ENCODE data around the gene FOXD4L6. TPM values are rescaled to one million over a fixed set of nuclear protein-coding genes. Genes with fewer than 3 reads are reported as not detected.
"Not testable (repeated sequence)": the region's sequence is repeated elsewhere in the genome, so short reads cannot be mapped to it uniquely, and the experiment has no call there.

Gene FOXD4L6
- total and polyA plus RNA-seq, 10 of the 15 experiments (the other 5 are each of a cell fraction or from before 2014, with no cell fraction given) = 0.04 TPM; not detected in 9

DNA sequence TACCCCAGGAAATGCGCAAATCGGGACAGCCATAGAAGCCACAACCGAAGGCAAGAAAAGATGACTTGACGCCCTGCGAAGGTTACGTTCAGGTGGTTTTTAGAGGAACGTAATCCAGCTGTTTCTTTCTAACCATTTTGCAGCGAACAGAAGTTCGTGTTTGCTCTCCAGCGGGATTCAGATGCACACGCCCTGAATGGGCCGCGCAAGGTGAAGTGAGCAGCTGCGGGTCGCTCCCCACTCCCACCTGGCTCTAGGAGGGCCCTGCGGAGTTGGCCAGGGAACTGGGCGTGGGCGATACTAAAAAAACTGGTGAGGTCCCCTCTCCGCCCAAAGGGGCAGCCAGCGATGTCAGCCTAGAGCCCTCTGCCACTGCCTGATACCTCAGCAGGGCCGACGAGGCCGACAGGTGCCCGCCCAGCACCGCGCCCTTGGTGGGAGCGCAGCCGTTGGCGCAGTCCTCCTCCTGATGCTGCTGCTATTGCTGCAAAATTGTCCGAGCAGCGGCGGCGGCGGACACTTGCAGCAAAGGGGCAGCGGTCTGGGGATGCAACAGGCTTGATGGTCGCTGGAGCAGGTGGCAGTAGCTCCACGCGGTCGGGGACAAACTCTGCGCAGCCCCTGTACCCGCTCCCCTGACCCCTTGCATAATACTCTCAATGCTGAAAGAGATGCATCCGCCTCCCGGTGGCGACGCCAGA lies 1.6 kb downstream of the FOXD4L6 start:
- DNase-seq (ENCODE audit: low read depth, low spot score); FAIRE-seq; H3K27me3 ChIP-seq (replicated peaks in 1 of 2; ENCODE audit: control insufficient read depth in 2 of 2, insufficient read depth in 2 of 2, low read length in 1 of 2); BruUV-seq (replicated peaks); in situ Hi-C loops (cut with MboI); H3K9me3 ChIP-seq (replicated peaks; ENCODE audit: control insufficient read depth, insufficient read depth, low read length); H2AFZ ChIP-seq (ENCODE audit: control insufficient read depth, low read depth, low read length); POLR2A ChIA-PET; ATAC-seq; CTCF ChIA-PET; intact Hi-C loops (cut with micrococcal nuclease; ENCODE audit: unreplicated experiment); RAD21 ChIA-PET (ENCODE audit: unreplicated experiment); H3K9ac ChIP-seq (ENCODE audit: control insufficient read depth, insufficient read depth, low read length); H3K4me1 ChIP-seq (ENCODE audit: control insufficient read depth, insufficient read depth, low read length); H3K36me3 ChIP-seq (ENCODE audit: control insufficient read depth in 2 of 2, insufficient read depth in 2 of 2, low read length in 1 of 2); H4K20me1 ChIP-seq (ENCODE audit: control insufficient read depth, insufficient read depth); H3K4me3 ChIP-seq; H3K79me2 ChIP-seq (ENCODE audit: control insufficient read depth, insufficient read depth, low read length); H3K4me2 ChIP-seq (ENCODE audit: control insufficient read depth, insufficient read depth); SMC1A ChIA-PET (ENCODE audit: uncharacterized antibody, unreplicated experiment); H3K27ac ChIP-seq (ENCODE audit: control insufficient read depth, insufficient read depth): not testable (repeated sequence)
- WGBS (ENCODE audit: insufficient coverage, insufficient replicate concordance, low lambda C conversion rate, missing lambda C conversion rate) = 33% methylated on average over 17 of the region's 45 CpGs

DNA sequence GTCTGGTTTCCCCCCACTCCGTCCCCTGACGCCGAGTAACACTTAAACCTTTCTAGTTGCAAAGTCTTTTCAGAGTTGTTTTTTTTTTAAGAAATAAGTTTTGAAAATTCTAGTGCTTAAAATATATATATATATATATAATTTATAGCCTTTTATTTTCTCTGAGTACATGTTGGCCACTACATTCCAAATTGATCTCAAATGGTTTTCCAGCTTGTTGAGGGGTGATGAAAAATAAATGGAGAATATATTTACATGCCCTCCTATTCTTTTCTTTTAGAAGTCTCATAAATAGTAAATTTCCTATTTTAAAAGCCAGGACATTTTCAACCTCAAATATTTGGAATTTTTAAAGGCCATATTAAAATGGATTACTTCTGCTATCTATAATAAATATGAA lies 2.5 kb downstream of the FOXD4L6 start:
- RAD21 ChIA-PET (ENCODE audit: unreplicated experiment); H3K79me2 ChIP-seq (ENCODE audit: control insufficient read depth, insufficient read depth, low read length); ATAC-seq; H3K36me3 ChIP-seq (ENCODE audit: control insufficient read depth in 2 of 2, insufficient read depth in 2 of 2, low read length in 1 of 2); H2AFZ ChIP-seq (ENCODE audit: control insufficient read depth, low read depth, low read length); H3K9me3 ChIP-seq (replicated peaks; ENCODE audit: control insufficient read depth, insufficient read depth, low read length); POLR2A ChIA-PET; BruUV-seq (replicated peaks); H3K27ac ChIP-seq (ENCODE audit: control insufficient read depth, insufficient read depth); CTCF ChIA-PET; FAIRE-seq; in situ Hi-C loops (cut with MboI); H3K4me3 ChIP-seq; DNase-seq (ENCODE audit: low read depth, low spot score); intact Hi-C loops (cut with micrococcal nuclease; ENCODE audit: unreplicated experiment); H3K9ac ChIP-seq (ENCODE audit: control insufficient read depth, insufficient read depth, low read length); H3K4me2 ChIP-seq (ENCODE audit: control insufficient read depth, insufficient read depth); H4K20me1 ChIP-seq (ENCODE audit: control insufficient read depth, insufficient read depth); H3K4me1 ChIP-seq (ENCODE audit: control insufficient read depth, insufficient read depth, low read length); SMC1A ChIA-PET (ENCODE audit: uncharacterized antibody, unreplicated experiment); H3K27me3 ChIP-seq (replicated peaks in 1 of 2; ENCODE audit: control insufficient read depth in 2 of 2, insufficient read depth in 2 of 2, low read length in 1 of 2): not testable (repeated sequence)
- WGBS (ENCODE audit: insufficient coverage, insufficient replicate concordance, low lambda C conversion rate, missing lambda C conversion rate) = no CpG with 5 or more reads among the region's 3 CpGs

DNA sequence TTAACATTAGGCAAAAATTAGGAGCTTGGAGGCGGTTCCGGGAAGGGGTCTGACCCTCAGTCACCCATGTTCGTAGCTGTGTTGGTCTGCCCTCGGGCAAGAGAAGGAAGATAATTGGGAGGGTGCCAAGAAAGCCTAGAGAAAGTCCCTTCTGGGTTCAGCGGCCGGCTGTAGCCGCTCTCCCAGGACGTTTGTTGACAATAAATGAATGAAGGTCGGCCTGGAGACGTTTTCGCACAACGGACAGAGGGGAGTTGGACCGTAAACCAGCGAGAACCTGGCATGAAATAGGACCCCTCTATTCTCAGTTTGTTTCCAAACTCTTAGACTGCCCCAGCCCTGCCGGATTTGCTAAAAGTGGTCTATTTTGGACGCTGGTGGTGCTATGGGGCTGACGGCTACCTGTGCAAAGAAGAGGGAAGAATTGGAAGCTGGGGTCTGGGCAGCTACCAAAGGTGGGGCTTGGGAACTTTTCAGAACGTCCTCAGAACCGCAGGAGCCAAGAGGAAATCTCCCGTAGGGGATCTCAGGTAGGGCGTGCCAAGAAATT lies 3.3 kb downstream of the FOXD4L6 start:
- FAIRE-seq; in situ Hi-C loops (cut with MboI): not testable (repeated sequence)
- WGBS (ENCODE audit: insufficient coverage, insufficient replicate concordance, low lambda C conversion rate, missing lambda C conversion rate) = no CpG with 5 or more reads among the region's 21 CpGs

DNA sequence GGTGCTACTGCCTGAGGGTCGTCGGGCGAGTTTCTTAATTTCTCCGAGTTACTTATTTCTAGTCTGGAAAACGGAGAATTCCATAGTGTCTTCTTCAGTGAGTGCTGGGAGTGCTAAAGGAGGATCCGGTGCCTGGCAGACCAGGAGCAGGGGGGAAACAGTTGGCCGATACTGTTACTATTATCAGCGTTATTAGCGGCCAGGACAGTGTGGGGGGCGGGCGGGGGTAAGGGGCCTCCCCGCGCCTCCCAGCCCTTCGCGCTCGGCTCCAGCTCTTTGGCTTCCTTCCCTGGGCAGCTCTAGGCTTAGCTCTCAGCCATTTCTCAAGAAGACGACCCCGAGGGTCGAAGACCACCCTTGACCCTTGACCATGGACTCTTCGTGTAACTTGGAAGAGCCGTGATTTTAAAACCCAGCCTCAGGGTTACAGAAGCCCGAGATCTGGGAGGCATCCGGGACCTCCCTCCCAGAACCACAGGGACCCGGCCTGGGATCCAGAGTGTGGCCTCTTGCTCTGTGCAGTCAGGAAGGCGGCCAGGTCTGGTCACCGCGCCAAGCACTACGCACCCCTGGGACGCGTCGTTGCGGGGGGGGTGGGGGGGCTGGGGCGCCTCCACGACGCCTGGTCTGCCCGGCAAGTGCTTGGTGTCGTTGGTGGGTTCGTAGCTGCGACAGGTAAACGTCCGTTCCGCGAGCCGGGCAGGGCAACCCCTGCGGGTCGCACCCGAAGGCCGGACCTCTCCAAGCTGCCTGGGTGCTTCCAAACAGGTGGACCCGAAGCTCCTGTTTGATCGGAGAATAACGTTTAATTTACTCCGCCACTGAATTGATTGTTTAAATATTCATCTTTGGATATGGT lies 4.0 kb downstream of the FOXD4L6 start:
- H3K4me2 ChIP-seq (ENCODE audit: control insufficient read depth, insufficient read depth); H3K79me2 ChIP-seq (ENCODE audit: control insufficient read depth, insufficient read depth, low read length); BruUV-seq (replicated peaks); H3K4me1 ChIP-seq (ENCODE audit: control insufficient read depth, insufficient read depth, low read length); DNase-seq (ENCODE audit: low read depth, low spot score); RAD21 ChIA-PET (ENCODE audit: unreplicated experiment); POLR2A ChIA-PET; H4K20me1 ChIP-seq (ENCODE audit: control insufficient read depth, insufficient read depth); H2AFZ ChIP-seq (ENCODE audit: control insufficient read depth, low read depth, low read length); H3K27ac ChIP-seq (ENCODE audit: control insufficient read depth, insufficient read depth); H3K4me3 ChIP-seq; FAIRE-seq; SMC1A ChIA-PET (ENCODE audit: uncharacterized antibody, unreplicated experiment); H3K36me3 ChIP-seq (ENCODE audit: control insufficient read depth in 2 of 2, insufficient read depth in 2 of 2, low read length in 1 of 2); H3K9ac ChIP-seq (ENCODE audit: control insufficient read depth, insufficient read depth, low read length); CTCF ChIA-PET; intact Hi-C loops (cut with micrococcal nuclease; ENCODE audit: unreplicated experiment); H3K9me3 ChIP-seq (replicated peaks; ENCODE audit: control insufficient read depth, insufficient read depth, low read length); H3K27me3 ChIP-seq (replicated peaks in 1 of 2; ENCODE audit: control insufficient read depth in 2 of 2, insufficient read depth in 2 of 2, low read length in 1 of 2); in situ Hi-C loops (cut with MboI): not testable (repeated sequence)
- WGBS (ENCODE audit: insufficient coverage, insufficient replicate concordance, low lambda C conversion rate, missing lambda C conversion rate) = 62% methylated on average over 33 of the region's 52 CpGs
- ATAC-seq = peak; percentile 38; the same call in 2 of the 3 replicates

More for the DNA sequence above, 3.3 kb downstream of the FOXD4L6 start:
- H3K9ac ChIP-seq (ENCODE audit: control insufficient read depth, insufficient read depth, low read length); H3K4me3 ChIP-seq; H3K27me3 ChIP-seq (replicated peaks in 1 of 2; ENCODE audit: control insufficient read depth in 2 of 2, insufficient read depth in 2 of 2, low read length in 1 of 2); H4K20me1 ChIP-seq (ENCODE audit: control insufficient read depth, insufficient read depth); H3K36me3 ChIP-seq (ENCODE audit: control insufficient read depth in 2 of 2, insufficient read depth in 2 of 2, low read length in 1 of 2); H3K9me3 ChIP-seq (replicated peaks; ENCODE audit: control insufficient read depth, insufficient read depth, low read length); CTCF ChIA-PET; POLR2A ChIA-PET; H2AFZ ChIP-seq (ENCODE audit: control insufficient read depth, low read depth, low read length); intact Hi-C loops (cut with micrococcal nuclease; ENCODE audit: unreplicated experiment); H3K4me1 ChIP-seq (ENCODE audit: control insufficient read depth, insufficient read depth, low read length); SMC1A ChIA-PET (ENCODE audit: uncharacterized antibody, unreplicated experiment); DNase-seq (ENCODE audit: low read depth, low spot score); H3K27ac ChIP-seq (ENCODE audit: control insufficient read depth, insufficient read depth); H3K4me2 ChIP-seq (ENCODE audit: control insufficient read depth, insufficient read depth); BruUV-seq (replicated peaks); ATAC-seq; RAD21 ChIA-PET (ENCODE audit: unreplicated experiment); H3K79me2 ChIP-seq (ENCODE audit: control insufficient read depth, insufficient read depth, low read length): not testable (repeated sequence)
